Measurements from ENCODE around the gene DPP7. TPM values are rescaled to one million over a fixed set of nuclear protein-coding genes. Genes with fewer than 3 reads are reported as not detected.

The DPP7 gene
- total RNA-seq, 1 donor from 2014 or later, result 38.3 TPM

- FAIRE-seq, result no peak
- peak; percentile 55 to 59 for DNase-seq (ENCODE audit: low spot score in 2 of 2)
Measured at GRCh38 chr9:137113385-137114159, 961 bp downstream of the DPP7 start.

- no peak for FAIRE-seq
- peak in 1 of 2 donors; percentile 35 for DNase-seq (ENCODE audit: low spot score in 2 of 2)
Measured at GRCh38 chr9:137112564-137113384, 1.8 kb downstream of the DPP7 start.

DNA sequence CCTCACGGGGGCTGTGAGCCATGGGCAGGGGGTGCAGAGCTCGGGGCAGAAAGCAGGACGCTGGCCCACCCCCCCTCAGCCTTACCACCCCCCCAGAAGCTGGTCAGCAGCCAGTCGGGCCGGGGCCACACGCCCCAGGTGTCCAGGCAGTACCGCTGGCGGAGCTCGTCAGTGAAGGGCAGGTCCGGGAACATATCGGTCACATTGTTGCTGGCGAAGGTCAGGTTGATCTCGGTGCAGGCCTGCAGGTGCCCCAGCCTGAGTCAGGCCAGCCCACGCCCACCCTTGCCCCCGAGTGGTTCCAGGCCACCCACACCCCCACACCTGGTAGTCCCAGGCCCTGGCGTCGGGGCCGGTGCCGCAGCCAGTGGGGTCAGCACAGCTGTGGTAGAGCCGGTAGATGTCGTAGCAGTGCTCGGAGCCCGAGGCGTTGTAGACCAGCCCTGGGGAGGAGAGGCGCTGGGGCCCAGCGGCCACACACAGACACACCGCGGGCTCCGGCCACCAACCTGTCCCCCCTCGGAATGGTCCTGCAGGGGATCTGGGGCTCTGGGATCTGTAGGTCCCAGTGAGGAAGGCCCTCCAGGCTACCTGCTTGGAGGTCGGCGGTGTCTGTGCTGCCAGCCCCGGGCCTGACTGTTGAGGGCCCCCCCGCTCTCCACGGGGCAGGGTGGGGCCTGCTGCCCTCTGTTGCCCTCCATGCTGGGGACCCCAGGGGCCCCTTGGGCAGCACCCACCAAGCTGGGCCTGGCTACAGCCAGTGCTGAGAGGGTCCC is 2.6 kb downstream of the DPP7 start:
- FAIRE-seq, result no peak
- no peak for DNase-seq (ENCODE audit: low spot score in 2 of 2)

- DNase-seq (ENCODE audit: low spot score in 2 of 2), result no peak
Measured at GRCh38 chr9:137110911-137111787, 3.4 kb downstream of the DPP7 start.

GRCh38 chr9:137110147-137110910 is 4.2 kb downstream of the DPP7 start:
- FAIRE-seq (no peak), DNase-seq (ENCODE audit: low spot score in 2 of 2) (no peak)

More at GRCh38 chr9:137110911-137111787, 3.4 kb downstream of the DPP7 start:
- FAIRE-seq, result no peak

DNA sequence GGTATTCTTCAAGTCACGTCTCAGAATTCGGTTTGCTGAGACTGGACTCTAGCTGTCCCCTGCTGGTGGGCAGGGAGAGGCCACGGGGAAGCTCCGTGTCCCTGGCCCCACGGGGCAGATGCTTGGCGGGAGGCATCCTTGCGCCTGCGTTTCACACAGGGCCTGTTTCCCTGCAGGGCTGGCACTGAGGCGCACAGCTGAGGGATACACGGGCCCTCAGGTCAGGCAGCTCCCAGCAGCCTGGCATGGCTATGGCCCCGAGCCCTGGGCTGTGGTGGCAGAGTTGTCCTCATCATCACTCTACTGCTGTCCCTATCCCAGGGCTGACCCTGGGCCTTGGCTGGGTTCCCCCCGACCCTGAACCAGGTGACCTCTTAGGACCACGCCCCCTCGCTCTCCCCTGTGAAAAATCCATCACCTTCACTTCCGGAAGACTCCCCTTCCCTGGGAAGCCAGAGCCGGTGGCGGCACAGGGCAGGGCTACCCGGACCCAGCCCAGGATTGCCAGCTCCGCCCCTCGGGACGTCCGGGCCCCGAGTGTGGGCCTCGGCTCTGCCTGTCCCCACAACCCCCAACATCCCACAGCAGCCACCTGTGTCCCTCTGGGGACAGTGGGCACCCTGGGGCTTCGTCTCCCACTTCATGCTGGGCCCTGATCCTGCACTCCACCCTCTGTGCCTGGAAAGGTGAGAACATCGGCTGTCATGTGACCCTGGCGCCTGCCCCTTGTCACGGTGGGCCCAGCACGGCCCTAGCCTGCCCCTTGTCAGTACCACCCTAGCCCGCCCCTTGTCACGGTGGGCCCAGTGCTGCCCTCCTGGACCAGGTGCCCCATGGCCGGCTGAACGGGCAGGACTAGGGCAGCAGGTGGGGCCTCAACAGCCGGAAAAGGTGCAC is 5.0 kb downstream of the DPP7 start:
- FAIRE-seq, result no peak
- DNase-seq (ENCODE audit: low spot score in 2 of 2), result no peak

- peak in 1 of 2 donors; percentile 38 for DNase-seq (ENCODE audit: low spot score in 2 of 2)
- FAIRE-seq, result no peak
Measured at GRCh38 chr9:137108608-137109249, 5.8 kb downstream of the DPP7 start.

- no peak for FAIRE-seq
Measured at GRCh38 chr9:137107982-137108381, 6.6 kb downstream of the DPP7 start.

DNA sequence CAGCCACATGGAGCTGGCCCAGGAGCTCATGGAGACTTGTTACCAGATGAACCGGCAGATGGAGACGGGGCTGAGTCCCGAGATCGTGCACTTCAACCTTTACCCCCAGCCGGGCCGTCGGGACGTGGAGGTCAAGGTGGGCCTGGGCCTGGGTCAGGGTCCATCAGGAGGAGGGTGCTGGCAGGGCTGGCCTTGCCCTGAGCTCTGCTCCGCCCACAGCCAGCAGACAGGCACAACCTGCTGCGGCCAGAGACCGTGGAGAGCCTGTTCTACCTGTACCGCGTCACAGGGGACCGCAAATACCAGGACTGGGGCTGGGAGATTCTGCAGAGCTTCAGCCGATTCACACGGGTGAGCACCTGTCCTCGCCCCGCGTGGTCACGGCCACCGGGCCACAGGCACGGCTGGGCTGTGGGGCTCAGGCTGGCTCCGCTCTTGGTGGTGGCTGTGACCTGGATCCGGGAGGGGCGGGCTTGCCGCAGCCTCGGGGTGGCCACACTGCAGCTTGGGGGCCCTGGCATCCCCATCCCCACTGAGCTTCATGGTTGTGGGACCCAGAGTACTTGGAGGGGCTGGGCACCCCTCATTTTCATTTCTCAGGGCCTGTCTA is 7.1 kb downstream of the DPP7 start:
- DNase-seq (ENCODE audit: low spot score in 2 of 2) (no peak), FAIRE-seq (no peak)

More at GRCh38 chr9:137107982-137108381, 6.6 kb downstream of the DPP7 start:
- DNase-seq (ENCODE audit: low spot score in 2 of 2), result no peak

GRCh38 chr9:137106662-137107250 is 7.8 kb downstream of the DPP7 start:
- DNase-seq (ENCODE audit: low spot score in 2 of 2) (no peak), FAIRE-seq (no peak)

GRCh38 chr9:137105814-137106661 is 8.5 kb downstream of the DPP7 start:
- FAIRE-seq (no peak), DNase-seq (ENCODE audit: low spot score in 2 of 2) (no peak)

- FAIRE-seq (no peak), DNase-seq (ENCODE audit: low spot score in 2 of 2) (no peak)
Measured at GRCh38 chr9:137103206-137103999, 11.1 kb downstream of the DPP7 start.

- FAIRE-seq, result no peak
- no peak for DNase-seq (ENCODE audit: low spot score in 2 of 2)
Measured at GRCh38 chr9:137099231-137099630, 15.3 kb downstream of the DPP7 start.

DNA sequence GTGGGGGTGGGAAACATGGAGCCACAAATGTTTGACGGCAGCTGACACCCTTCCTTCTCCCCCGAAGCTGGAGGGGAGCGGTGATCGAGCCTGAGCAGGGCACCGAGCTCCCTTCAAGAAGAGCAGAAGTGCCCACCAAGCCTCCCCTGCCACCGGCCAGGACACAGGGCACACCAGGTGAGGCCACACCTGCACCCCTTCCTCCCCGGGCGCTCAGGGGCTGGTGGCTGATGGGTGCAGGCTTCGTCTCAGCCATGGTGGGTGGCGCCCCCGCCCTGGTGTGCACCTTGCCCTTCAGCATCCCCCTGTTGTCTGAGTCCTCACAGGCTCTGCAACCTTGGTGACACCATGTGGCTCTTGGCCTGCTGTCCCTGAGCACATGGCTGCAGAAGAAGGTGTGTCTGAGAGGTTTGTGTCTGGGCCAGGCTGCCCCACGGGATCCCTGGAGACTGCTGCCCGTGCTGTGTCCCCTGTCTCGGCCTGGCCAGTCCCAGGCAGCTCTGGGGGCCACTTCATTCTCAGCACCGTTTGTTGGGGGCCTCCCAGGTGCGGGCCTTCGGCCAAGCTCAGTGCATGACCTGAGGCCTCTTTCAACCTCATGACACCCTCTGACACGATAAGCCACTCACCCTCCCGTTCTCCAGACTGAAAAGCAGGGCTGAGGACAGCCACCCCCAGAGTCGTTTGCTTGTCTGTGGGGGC is 16.6 kb downstream of the DPP7 start:
- DNase-seq (ENCODE audit: low spot score in 2 of 2) (no peak), FAIRE-seq (no peak)
